Caki2 (cell line): Measurements from ENCODE around the gene NCAM1. TPM values are rescaled to one million over a fixed set of nuclear protein-coding genes. Genes with fewer than 3 reads are reported as not detected.

Experiments
- DNase-seq: peaks from one replicate; pipeline ENCODE4 v3.0.0-alpha.2; 2015; ENCODE audit warnings: low read depth
- in situ Hi-C: cut with HindIII; loops from 2 replicates; pipeline ENCODE4 v1.10.0; 2016; ENCODE audit warnings: low sequenced_read_pairs, low pct_unique_long_range_greater_than_20kb, mixed read lengths
- total RNA-seq: library from RNA; depleted of rRNA; stranded (reverse); fragments of >200 nt; shearing (Covaris generic); gene quantifications from 2 replicates; pipeline ENCODE4 v1.2.3, GENCODE V29; 2014; ENCODE audit warnings: low replicate concordance

NCAM1 gene
- total RNA-seq, 1 experiment from 2014 or later = 7.5 TPM

- in situ Hi-C loops = no loop called here
- DNase-seq = no peak
Observed at GRCh38 chr11:113142508-113142907, 181.3 kb downstream of the NCAM1 start.

DNA sequence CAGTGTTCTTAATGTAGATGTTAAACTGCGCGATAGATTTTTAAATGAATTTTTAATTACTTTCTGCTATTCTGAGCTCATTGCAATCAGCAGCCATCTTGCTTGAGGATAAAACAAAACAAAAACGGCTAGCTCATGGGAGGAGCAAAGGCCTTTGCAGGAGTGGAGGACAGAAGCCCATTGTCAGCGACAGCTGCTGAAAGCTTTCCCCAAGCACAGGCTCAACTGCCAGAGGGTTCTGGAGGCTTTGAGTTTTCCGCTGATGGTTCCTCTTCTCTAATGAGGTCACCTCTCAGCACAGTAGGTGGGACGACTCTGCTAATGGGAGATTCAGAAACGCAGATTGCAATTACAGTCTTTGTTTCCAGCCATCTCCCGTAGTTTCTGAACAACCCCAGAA, 186.0 kb downstream of the NCAM1 start:
- in situ Hi-C loops = no loop called here
- DNase-seq = no peak

DNA sequence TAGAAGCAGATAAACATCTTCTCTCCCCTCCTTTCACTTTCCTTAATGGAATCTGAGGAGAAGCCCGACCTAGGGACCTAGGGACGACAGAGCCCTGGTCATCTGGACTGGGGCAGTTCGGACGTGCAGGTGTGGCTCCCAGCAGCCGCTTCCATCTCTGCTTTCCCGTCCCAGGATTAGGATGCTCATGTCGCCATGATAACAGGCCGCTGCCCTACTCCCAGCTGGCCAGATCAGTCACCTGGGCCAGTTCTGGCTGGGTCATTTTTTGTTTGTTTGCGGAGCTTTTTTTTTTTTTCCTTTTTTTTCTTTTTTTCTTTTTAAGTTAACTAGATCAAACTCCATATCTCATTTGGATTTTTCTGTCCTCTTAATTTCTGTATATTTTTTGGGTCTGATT, 186.9 kb downstream of the NCAM1 start:
- no peak for DNase-seq
- in situ Hi-C loops = no loop called here

DNA sequence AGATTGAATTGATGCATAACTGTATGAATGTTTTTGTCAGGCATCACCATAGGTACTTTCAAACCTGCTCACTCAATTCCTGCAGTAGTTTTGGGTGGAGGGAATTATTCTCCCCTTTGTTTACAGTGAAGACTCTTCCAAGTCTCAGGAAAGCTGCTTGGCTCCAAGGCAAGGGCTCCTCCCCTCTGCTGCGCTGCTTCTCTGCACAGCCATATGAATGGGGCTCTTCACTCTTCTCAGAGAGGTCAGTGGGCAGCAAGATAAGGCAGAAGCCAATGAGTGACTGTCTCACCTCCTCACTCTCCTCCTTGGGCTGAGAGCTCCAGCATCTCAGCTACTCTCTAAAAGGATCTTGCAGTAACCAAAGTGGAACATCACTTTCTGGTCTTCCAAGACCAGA, 187.4 kb downstream of the NCAM1 start:
- in situ Hi-C loops = no loop called here
- no peak for DNase-seq

DNA sequence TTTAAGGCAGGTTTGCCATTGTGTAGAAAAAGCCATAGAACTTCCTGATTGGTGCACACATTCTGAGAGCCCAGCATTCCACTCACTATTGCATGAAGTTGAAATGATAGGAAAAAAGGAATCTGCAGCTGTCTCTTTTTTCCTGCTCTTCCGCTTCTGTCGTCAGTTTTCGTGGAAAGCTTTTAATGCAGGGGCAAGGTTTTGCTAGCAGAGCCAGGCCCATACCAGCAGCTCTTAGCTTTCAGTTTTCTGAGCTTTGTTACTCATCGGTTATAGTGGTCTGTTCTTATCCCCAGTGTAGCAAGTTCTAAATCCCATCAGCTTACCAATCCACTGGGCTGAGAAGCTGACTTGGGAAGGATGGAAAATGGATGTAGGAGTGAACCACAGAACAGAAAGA, 190.3 kb downstream of the NCAM1 start:
- in situ Hi-C loops = no loop called here
- no peak for DNase-seq

- in situ Hi-C loops = no loop called here
- no peak for DNase-seq
Observed at GRCh38 chr11:113152500-113152899, 191.3 kb downstream of the NCAM1 start.

- no peak for DNase-seq
- in situ Hi-C loops = no loop called here
Observed at GRCh38 chr11:113153847-113154246, 192.6 kb downstream of the NCAM1 start.

- in situ Hi-C loops = no loop called here
- DNase-seq = no peak
Observed at GRCh38 chr11:113159988-113160807, 199.0 kb downstream of the NCAM1 start.

DNA sequence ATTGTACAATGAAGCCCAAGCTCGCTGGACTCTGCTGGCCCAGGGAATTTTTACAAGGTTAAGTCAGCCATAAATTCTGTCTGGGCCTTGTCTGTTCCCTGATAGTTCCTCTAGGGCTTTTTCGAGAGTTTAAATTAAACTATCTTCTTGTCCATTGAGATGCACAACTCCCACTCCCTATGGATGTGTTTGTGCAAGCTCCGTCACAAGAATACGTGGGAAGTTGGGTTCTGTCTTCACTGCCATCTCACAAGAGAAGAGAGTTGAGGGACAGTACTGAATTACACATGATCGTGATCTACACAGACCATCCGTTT, 199.5 kb downstream of the NCAM1 start:
- DNase-seq = no peak
- in situ Hi-C loops = no loop called here

DNA sequence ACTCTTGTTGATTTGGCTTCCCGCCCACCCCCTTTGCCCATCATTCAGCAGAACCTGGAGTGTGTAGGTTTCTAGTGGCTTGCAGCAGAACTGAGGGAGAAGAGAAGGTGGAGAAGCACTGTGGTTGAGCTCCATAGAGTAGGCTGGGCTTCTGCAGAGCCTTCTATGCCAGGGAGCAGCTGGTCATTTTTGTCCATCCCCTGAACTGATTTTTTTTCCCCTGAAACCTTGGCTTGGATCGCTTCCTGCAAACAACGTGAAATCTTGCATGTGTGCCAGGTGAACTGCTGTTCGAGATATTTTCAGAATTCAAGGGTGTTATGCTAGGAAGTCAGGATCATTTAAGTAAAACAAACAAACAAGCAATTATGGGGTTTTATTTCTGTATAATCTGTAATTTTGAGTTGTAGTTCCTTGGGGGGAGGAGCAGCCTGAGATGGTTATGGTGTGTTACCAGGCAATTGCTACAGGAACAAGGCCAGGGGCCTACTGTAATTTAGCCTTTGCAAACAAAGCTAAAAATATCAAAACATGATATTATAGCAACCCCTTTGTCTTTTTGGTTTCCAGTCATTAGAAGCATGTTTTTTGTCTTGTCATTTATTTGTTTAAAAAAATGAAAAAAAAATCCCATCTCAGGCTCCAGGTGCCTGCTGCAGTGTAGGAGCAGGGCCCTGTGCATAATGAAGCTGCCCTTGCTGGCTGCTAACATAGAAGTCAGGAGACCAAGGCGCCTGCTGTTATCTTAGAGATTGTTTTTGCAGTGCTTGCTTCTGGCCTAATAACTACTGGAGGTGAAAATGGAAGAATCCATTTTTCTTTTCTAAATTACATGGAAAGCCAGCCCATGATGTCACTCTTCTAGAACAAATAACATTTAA, 200.7 kb downstream of the NCAM1 start:
- no peak for DNase-seq
- in situ Hi-C loops = no loop called here

GRCh38 chr11:113162592-113162962, 201.4 kb downstream of the NCAM1 start:
- no peak for DNase-seq
- in situ Hi-C loops = no loop called here

DNA sequence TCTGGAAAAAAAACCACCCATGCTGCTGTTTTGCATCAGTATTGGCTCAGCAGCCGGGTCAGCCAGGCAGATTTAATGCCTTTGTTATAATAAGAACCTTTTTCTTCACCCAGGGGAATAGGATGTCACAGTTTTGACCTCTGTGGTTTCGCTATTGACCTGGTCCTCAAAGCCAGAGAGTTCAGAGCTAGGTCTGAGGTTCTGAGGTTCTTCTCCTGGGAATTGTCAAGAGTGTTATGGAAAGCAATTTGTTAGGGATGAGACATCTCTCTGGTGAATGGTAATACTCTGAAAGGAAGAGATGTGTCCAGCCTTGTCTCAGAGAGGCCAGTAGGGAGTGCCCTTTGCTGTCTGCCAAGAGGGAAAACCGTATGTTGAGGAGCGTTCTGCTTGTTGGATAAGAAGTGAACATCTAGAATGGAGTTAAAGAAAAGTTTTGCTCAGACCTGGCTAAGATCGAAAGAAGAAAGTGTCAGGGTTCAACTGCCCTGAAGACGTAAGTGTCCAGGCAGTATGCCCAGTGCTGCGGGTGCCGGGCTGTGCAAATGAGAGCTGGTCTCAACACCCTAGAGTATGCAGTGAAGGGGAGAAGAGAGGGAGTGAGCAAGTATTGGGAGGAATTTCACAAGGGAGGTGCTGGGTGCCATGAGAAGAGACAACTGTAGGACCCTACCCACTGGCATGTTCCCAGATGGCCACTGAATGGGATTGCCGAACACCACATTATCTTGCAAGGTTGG, 202.2 kb downstream of the NCAM1 start:
- in situ Hi-C loops = no loop called here
- DNase-seq = no peak

- in situ Hi-C loops = no loop called here
- DNase-seq = no peak
Observed at GRCh38 chr11:113166280-113166679, 205.1 kb downstream of the NCAM1 start.

DNA sequence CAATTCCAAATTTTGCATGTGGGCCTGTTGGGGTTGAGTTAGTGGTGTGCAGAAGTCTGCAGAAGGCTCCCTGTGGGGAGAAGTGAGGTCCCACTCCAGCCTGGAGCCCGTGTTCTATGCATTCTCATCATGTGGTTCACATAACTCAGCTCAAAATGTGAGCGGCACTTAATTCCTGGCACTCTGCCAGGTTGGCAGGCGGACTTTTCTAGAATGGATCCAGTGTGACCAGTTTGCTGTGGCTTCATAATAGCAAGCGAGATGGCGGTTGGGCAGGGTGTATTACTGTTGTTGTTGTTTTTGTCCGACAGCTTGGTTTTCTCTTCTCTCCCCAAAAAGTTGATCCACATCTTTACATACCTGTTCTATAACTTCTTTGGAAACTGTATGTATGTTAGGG, 206.4 kb downstream of the NCAM1 start:
- in situ Hi-C loops = no loop called here

GRCh38 chr11:113168354-113169342, 207.4 kb downstream of the NCAM1 start:
- DNase-seq = no peak
- in situ Hi-C loops = no loop called here

More for the DNA sequence above, 206.4 kb downstream of the NCAM1 start:
- DNase-seq = no peak

- no peak for DNase-seq
- in situ Hi-C loops = no loop called here
Observed at GRCh38 chr11:113172382-113172951, 211.2 kb downstream of the NCAM1 start.

GRCh38 chr11:113173126-113173525, 211.9 kb downstream of the NCAM1 start:
- in situ Hi-C loops = no loop called here
- no peak for DNase-seq

DNA sequence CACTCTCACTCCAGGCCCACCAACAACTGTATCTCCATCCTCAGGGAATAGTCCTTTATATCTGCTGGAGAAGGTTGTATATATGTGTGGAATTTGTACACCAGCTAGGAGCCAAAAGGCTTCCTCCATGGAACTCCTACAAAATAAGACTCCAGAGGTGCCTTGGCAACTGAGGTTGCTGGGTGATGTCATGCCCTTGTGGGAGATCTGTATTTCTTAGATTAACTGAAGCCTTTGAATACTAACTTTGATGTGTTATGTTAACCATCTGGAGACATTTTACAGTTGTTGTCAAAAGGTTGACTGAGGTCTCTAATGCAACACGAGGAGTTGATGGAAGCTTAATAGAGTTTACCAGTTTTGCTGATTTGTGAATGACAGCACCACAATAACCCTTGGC, 213.7 kb downstream of the NCAM1 start:
- in situ Hi-C loops = no loop called here
- DNase-seq = no peak
